Left ventricle myocardium inferior (tissue), 1 donor: Measurements from ENCODE around the gene ARF3. TPM values are rescaled to one million over a fixed set of nuclear protein-coding genes. Genes with fewer than 3 reads are reported as not detected.

ENCODE experiments used
- DNase-seq: peaks from one replicate; pipeline ENCODE4 v3.0.0-alpha.2; 2020
- H3K27ac ChIP-seq: fragments of 200-600 bp; replicated peaks from 2 replicates; pipeline ENCODE4 v1.8.0; 2021
- H3K27me3 ChIP-seq: fragments of 200-600 bp; 2 replicates; pipeline ENCODE4 v1.8.0; 2021; ENCODE audit warnings: low read depth
- H3K36me3 ChIP-seq: fragments of 200-600 bp; 2 replicates; pipeline ENCODE4 v1.8.0; 2021
- H3K4me1 ChIP-seq: fragments of 200-600 bp; 2 replicates; pipeline ENCODE4 v1.8.0; 2021
- H3K4me3 ChIP-seq: fragments of 200-600 bp; 2 replicates; pipeline ENCODE4 v1.8.0; 2021; ENCODE audit warnings: mild to moderate bottlenecking, moderate library complexity
- H3K9me3 ChIP-seq: fragments of 200-600 bp; replicated peaks from 2 replicates; pipeline ENCODE4 v1.8.0; 2021
- intact Hi-C: fragments of 100-400 bp; cut with micrococcal nuclease; formaldehyde crosslinking; loops from one replicate; pipeline ENCODE4 v1.11.0; 2022
- total RNA-seq: library from RNA; stranded (reverse); fragmentation: NEBNext Ultra II Directional; extraction: Animal tissue kit (Norgen Biotek cat#: 25700); gene quantifications from one replicate; pipeline ENCODE4 v1.2.1, GENCODE V29; 2021
- TF ChIP-seq, protein P1 (sequence below): fragments of 200-600 bp; IDR thresholded peaks from 2 replicates; pipeline ENCODE4 v1.8.0; 2021; ENCODE audit warnings: antibody characterized with exemption, mild to moderate bottlenecking, borderline replicate concordance
- donor health status: DM: no; HTN: yes; CAD: no; lungs with severe emphysema.

Gene ARF3
- total RNA-seq, 1 donor from 2014 or later: 49.6 TPM

DNA sequence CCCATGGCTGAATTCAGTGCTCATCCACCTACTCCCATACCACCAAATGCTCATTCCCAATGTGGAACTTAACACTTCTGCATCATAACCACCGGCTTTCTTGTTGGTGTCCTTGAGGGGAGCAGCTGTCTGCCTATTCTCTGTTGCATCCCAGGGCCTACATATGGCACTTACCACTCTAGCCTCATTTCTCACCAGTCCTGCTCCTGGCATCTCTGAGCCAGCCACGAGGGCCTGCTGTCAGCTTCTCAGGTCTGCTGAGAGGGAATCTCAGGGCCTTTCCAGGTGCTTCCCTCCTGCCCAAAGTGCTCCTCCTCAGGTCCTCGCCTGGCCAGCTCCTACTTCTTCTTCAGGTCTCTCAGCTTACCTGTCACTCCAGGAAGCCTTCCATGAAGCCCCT is 67.6 kb downstream of the ARF3 start:
- H3K36me3 ChIP-seq: no peaks in the 10 kb centered on the region
- peaks cover 9% of the 10 kb centered on the region for H3K4me1 ChIP-seq
- H3K27ac ChIP-seq: no peak overlapping the region
- no peak for DNase-seq
- peaks cover 19% of the 10 kb centered on the region for H3K27me3 ChIP-seq
- TF ChIP-seq, protein P1, sequence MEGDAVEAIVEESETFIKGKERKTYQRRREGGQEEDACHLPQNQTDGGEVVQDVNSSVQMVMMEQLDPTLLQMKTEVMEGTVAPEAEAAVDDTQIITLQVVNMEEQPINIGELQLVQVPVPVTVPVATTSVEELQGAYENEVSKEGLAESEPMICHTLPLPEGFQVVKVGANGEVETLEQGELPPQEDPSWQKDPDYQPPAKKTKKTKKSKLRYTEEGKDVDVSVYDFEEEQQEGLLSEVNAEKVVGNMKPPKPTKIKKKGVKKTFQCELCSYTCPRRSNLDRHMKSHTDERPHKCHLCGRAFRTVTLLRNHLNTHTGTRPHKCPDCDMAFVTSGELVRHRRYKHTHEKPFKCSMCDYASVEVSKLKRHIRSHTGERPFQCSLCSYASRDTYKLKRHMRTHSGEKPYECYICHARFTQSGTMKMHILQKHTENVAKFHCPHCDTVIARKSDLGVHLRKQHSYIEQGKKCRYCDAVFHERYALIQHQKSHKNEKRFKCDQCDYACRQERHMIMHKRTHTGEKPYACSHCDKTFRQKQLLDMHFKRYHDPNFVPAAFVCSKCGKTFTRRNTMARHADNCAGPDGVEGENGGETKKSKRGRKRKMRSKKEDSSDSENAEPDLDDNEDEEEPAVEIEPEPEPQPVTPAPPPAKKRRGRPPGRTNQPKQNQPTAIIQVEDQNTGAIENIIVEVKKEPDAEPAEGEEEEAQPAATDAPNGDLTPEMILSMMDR: no peak
- intact Hi-C loops: loop anchor here (5.0 kb wide), 1 partner anchor 32 kb away; no protein-coding TSS in a partner anchor
- H3K4me3 ChIP-seq: no peak overlapping the region
- H3K9me3 ChIP-seq: no peaks in the 10 kb centered on the region

Other genes starting within 250 kb of the ARF3 start
- 18.4 TPM for gene CCNT1, start 240.8 kb downstream of the ARF3 start, total RNA-seq
- gene ADCY6, start 168.4 kb downstream of the ARF3 start, total RNA-seq: 98.4 TPM
- gene CACNB3, start 139.0 kb downstream of the ARF3 start, total RNA-seq: 4.8 TPM
- gene DDX23, start 105.3 kb downstream of the ARF3 start, total RNA-seq: 36.6 TPM
- 0.47 TPM for gene RND1, start 91.6 kb downstream of the ARF3 start, total RNA-seq
- 4.3 TPM for gene FKBP11, start 32.0 kb downstream of the ARF3 start, total RNA-seq
- gene WNT10B, start 14.2 kb upstream of the ARF3 start, total RNA-seq: 0.44 TPM
- not detected for gene WNT1, start 20.8 kb upstream of the ARF3 start, total RNA-seq
- 1.4 TPM for gene DDN, start 41.9 kb upstream of the ARF3 start, total RNA-seq
- 104 TPM for gene PRKAG1, start 61.3 kb upstream of the ARF3 start, total RNA-seq
- 38.5 TPM for gene KMT2D, start 103.3 kb upstream of the ARF3 start, total RNA-seq
- gene RHEBL1, start 112.5 kb upstream of the ARF3 start, total RNA-seq: not detected
- gene DHH, start 137.3 kb upstream of the ARF3 start, total RNA-seq: 0.41 TPM
- gene LMBR1L, start 153.4 kb upstream of the ARF3 start, total RNA-seq: 27.5 TPM
- 318 TPM for gene TUBA1B, start 173.9 kb upstream of the ARF3 start, total RNA-seq
- 102 TPM for gene TUBA1A, start 231.6 kb upstream of the ARF3 start, total RNA-seq